Ectodermal cell (in vitro differentiated cells): ENCODE data around the gene JADE1.

ENCODE experiments used
- H3K27ac ChIP-seq: 2 replicates; pipeline ENCODE4 v1.7.0; 2013; ENCODE audit warnings: mild to moderate bottlenecking, low read depth, low read length; ENCODE audit not compliant: insufficient read depth, poor library complexity, severe bottlenecking
- H3K27me3 ChIP-seq: 2 replicates; pipeline ENCODE4 v1.7.0; 2013; ENCODE audit warnings: mild to moderate bottlenecking, low read length; ENCODE audit not compliant: insufficient read depth, control insufficient read depth, poor library complexity, severe bottlenecking
- H3K36me3 ChIP-seq: one replicate; pipeline ENCODE4 v1.7.0; 2013; ENCODE audit warnings: low read length; ENCODE audit not compliant: control insufficient read depth, insufficient read depth
- H3K4me1 ChIP-seq: one replicate; pipeline ENCODE4 v1.7.0; 2013; ENCODE audit warnings: low read length; ENCODE audit not compliant: control insufficient read depth, insufficient read depth
- H3K4me3 ChIP-seq: 2 replicates; pipeline ENCODE4 v1.7.0; 2013; ENCODE audit warnings: low read depth, low read length, control low read depth; ENCODE audit not compliant: insufficient read depth
- H3K9me3 ChIP-seq: 2 replicates; pipeline ENCODE4 v1.7.0; 2013; ENCODE audit warnings: mild to moderate bottlenecking, low read length, moderate library complexity; ENCODE audit not compliant: control insufficient read depth
- WGBS, 2 experiments: methylation state at CpG; one replicate each; pipeline ENCODE4 v1.1.7; 2013; ENCODE audit warnings: missing lambda C conversion rate in 2 of 2; 5-methylcytosine and 5-hydroxymethylcytosine counted together

The JADE1 gene

DNA sequence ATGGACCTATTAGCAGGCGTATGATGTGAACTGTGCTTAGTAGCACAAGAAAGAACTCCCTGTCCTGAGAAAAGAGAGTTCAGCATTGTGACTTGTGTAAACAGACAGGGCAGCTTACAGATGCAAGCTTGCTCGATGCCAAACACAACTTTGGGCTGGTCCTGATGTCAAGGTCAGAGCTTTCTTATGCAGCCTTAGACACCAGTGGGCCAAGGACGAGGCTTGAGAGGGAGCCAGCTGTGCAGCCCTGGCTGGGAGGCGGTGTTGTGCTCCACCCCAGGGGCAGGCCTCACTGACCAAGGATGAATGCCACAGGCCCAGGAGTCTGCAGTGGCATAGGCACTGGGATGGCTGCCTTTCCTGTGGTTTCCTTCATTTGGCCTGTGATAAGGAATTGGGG lies 35.4 kb downstream of the JADE1 start:
- 91 to 94% methylated on average over 4 of the region's 4 CpGs for WGBS, 2 experiments
- H3K36me3 ChIP-seq = peaks cover 52% of the 10 kb centered on the region

DNA sequence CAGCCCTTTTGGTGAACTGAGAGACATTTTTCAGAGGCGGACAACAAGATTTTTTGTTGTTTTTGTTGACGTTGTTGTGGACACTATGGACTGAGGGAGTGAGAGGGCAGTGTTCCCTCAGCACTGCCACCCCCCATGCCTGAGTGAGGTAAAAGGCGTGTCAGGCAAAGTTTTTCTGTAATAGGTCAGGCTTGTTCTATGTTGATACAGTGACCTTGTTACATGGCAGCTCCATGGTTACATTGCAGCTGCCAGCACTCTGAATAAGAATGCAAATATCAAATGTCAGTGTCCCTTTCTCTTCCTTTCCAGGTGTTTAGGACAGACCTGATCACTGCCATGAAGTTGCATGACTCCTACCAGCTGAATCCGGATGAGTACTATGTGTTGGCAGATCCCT lies 36.6 kb downstream of the JADE1 start:
- 95 to 98% methylated on average over 4 of the region's 4 CpGs for WGBS, 2 experiments
- Histone ChIP-seq H3K27me3 (no peaks in the 10 kb centered on the region), H3K4me1 (no peaks in the 10 kb centered on the region), H3K36me3 (peaks cover 64% of the 10 kb centered on the region), H3K4me3 (no peak overlapping the region), H3K9me3 (no peaks in the 10 kb centered on the region), H3K27ac (no peak overlapping the region)

More for the DNA sequence above, 35.4 kb downstream of the JADE1 start:
- Histone ChIP-seq H3K27me3 (no peaks in the 10 kb centered on the region), H3K9me3 (no peaks in the 10 kb centered on the region), H3K4me3 (no peak overlapping the region), H3K27ac (no peak overlapping the region), H3K4me1 (no peaks in the 10 kb centered on the region)

DNA sequence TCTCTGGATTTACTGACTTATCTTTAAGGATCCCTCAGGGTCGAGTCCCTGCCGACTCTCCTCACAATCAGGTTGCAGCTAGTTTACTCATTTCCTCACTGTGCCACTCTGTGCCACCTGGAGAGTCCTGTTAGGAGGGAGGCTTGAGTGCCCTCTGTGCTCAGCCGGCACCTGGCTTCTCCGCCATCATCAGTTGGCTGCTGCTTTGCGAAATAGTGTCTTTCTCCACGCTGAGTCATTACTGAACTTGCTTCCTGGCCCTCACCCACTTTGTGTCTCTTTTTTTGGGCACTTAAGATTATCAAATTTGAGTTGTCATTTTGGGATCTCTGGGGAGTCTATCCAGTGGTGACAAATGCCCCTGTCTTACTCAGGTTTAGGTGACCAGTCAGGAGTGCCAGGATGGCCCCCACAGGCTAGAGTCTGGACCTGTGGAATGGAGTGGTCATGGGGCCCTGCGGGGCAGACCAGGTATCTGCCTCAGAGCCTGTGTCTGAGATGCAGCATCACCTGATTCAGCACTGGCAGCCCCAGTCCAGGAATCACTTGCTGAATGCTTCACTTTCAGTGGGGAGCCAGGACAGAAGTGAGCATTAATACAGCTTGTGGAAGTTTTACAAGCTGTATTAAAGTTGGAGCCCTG lies 37.7 kb downstream of the JADE1 start:
- Histone ChIP-seq H3K27ac (no peak overlapping the region), H3K36me3 (peaks cover 70% of the 10 kb centered on the region), H3K9me3 (no peaks in the 10 kb centered on the region), H3K27me3 (no peaks in the 10 kb centered on the region), H3K4me3 (no peak overlapping the region), H3K4me1 (no peaks in the 10 kb centered on the region)
- WGBS, 2 experiments = 96 to 98% methylated on average over 7 of the region's 7 CpGs

DNA sequence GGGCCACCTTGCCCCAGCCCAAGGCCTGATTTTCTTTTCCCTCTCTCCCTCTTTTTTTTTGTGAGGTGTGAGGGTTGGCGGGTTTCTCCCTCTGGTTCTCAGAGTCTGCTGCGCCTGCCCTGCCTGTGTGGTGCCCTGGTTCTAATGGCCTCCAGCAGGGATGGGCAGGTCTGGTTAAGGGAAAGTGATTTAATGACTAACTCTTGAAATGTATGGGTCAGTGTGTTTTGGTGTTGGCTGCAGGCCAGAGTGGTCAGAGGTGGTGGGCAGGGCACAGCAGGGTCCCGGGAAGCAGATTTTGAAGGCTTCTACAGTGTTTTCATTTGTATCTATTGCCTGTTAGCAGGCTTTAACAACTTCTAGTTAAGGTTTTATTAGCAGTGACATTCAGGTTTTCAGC lies 39.0 kb downstream of the JADE1 start:
- H3K9me3 ChIP-seq = no peaks in the 10 kb centered on the region
- WGBS, 2 experiments = 94 to 98% methylated on average over 3 of the region's 3 CpGs
- peaks cover 73% of the 10 kb centered on the region for H3K36me3 ChIP-seq
- H3K27me3 ChIP-seq = no peaks in the 10 kb centered on the region
- no peaks in the 10 kb centered on the region for H3K4me1 ChIP-seq
- no peak overlapping the region for H3K4me3 ChIP-seq
- H3K27ac ChIP-seq = no peak overlapping the region

DNA sequence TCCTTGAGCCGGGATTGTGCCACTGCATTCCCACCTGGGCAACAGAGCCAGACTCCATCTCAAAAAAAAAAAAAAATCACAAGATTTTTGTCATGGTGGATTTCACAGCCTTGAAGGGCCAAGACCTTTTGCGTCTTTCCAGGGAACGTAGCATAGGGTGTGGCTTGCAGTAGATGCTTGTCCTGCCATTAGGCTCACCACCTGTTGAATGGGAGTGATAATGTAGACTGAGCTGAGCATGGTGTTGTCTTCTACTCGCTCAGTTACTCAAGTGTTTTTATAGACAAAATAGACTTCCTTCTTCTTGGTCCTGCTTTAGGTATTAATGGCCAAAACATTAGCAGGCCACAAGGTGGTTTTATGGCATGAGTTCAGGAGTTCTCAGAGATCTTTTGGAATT lies 40.8 kb downstream of the JADE1 start:
- WGBS, 2 experiments = 96 to 97% methylated on average over 4 of the region's 4 CpGs
- H3K36me3 ChIP-seq = peaks cover 66% of the 10 kb centered on the region
- H3K27ac ChIP-seq = no peak overlapping the region
- H3K27me3 ChIP-seq = no peaks in the 10 kb centered on the region
- H3K9me3 ChIP-seq = no peaks in the 10 kb centered on the region
- H3K4me1 ChIP-seq = no peaks in the 10 kb centered on the region
- H3K4me3 ChIP-seq = no peak overlapping the region

GRCh38 chr4:128853741-128854140 lies 44.2 kb downstream of the JADE1 start:
- 70 to 84% methylated on average over 5 of the region's 5 CpGs for WGBS, 2 experiments
- no peak overlapping the region for H3K4me3 ChIP-seq
- H3K36me3 ChIP-seq = peaks cover 62% of the 10 kb centered on the region
- no peaks in the 10 kb centered on the region for H3K27me3 ChIP-seq
- H3K9me3 ChIP-seq = no peaks in the 10 kb centered on the region
- no peak overlapping the region for H3K27ac ChIP-seq
- H3K4me1 ChIP-seq = no peaks in the 10 kb centered on the region

DNA sequence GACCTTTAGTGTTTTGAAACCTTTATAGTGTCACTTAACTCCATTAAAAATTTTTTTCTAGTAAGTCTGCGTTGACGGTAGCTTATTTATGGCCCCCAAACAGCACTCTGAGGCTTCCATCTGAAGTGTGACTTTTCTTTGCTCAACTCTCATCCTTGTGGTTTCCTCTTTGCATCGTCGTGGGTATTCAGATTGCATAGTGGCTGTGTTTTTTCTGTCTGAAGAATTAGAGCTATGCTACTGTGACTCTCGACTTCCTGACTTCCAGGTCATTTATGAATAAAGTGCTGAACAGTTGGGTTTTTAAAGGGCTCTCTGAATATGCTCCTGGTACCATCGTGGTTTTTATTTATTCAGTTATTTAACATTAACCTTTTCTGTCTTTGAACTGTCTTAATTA lies 44.9 kb downstream of the JADE1 start:
- H3K9me3 ChIP-seq = no peaks in the 10 kb centered on the region
- H3K27me3 ChIP-seq = no peaks in the 10 kb centered on the region
- no peak overlapping the region for H3K27ac ChIP-seq
- peaks cover 64% of the 10 kb centered on the region for H3K36me3 ChIP-seq
- no peak overlapping the region for H3K4me3 ChIP-seq
- WGBS, 2 experiments = 94 to 97% methylated on average over 5 to 6 of the region's 6 CpGs
- H3K4me1 ChIP-seq = no peaks in the 10 kb centered on the region

GRCh38 chr4:128855621-128856020 lies 46.1 kb downstream of the JADE1 start:
- no peaks in the 10 kb centered on the region for H3K27me3 ChIP-seq
- no peaks in the 10 kb centered on the region for H3K9me3 ChIP-seq
- H3K4me1 ChIP-seq = peaks cover 3% of the 10 kb centered on the region
- no peak overlapping the region for H3K4me3 ChIP-seq
- H3K36me3 ChIP-seq = peaks cover 63% of the 10 kb centered on the region
- H3K27ac ChIP-seq = no peak overlapping the region
- 92 to 97% methylated on average over 7 of the region's 7 CpGs for WGBS, 2 experiments

- H3K4me3 ChIP-seq = no peak overlapping the region
- no peaks in the 10 kb centered on the region for H3K9me3 ChIP-seq
- no peak overlapping the region for H3K27ac ChIP-seq
- WGBS, 2 experiments = 94 to 96% methylated on average over 2 of the region's 2 CpGs
- H3K36me3 ChIP-seq = peaks cover 61% of the 10 kb centered on the region
- H3K4me1 ChIP-seq = peaks cover 3% of the 10 kb centered on the region
- H3K27me3 ChIP-seq = no peaks in the 10 kb centered on the region
These were observed 46.7 kb downstream of the JADE1 start for GRCh38 chr4:128856246-128856645.

DNA sequence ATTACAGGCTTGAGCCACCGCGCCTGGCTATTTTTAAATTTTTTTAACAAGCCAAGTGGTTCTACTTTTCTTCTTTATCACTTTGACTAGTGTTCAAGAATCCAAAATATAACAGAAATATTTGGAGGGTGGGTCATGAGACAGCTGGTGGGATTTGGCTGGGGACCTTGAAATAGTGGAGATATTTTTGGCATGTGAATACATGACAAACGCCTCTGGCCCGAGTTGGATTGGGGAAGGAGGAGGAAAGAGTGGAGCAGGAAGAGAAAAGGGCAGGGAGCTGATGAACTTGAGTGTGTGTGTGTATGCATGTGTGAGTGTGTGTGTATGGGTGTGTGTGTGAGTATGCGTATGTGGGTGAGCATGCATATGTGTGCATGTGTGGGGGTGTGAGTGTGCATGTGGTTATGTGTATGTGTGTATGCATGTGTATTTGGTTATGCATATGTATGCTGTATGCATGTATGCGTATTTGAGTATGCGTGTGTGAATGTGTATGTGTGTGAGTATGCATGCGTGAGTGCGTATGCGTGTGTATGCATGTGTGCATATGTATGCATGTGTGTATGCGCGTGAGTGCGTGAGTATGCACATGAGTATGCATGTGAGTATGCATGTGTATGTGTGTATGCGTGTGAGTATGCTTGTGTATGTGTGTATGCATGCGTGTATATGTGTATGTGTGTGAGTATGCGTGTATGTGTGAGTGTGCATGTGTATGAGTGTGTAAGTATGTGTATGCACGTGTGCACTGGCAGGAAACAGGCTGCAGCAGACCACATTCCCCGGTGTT lies 49.6 kb downstream of the JADE1 start:
- Histone ChIP-seq H3K36me3 (peaks cover 51% of the 10 kb centered on the region), H3K4me3 (no peak overlapping the region), H3K27ac (no peak overlapping the region), H3K4me1 (peaks cover 9% of the 10 kb centered on the region), H3K27me3 (no peaks in the 10 kb centered on the region), H3K9me3 (no peaks in the 10 kb centered on the region)
- WGBS, 2 experiments = 96% methylated on average over 18 of the region's 18 CpGs
